HepG2 (cell line): ENCODE measurements around the gene CIB1. TPM values are rescaled to one million over a fixed set of nuclear protein-coding genes. Genes with fewer than 3 reads are reported as not detected.

Experiments used
- DRAP1 ChIP-seq: IDR thresholded peaks from 2 replicates; pipeline ENCODE4 v1.6.1; 2016; ENCODE audit warnings: missing genetic modification reagents, missing compliant biosample characterization
- FOXA1 ChIP-seq, 2 experiments: fragments of 450-650 bp in 1 of 2; sonication (generic) in 1 of 2; formaldehyde crosslinking in 1 of 2; IDR thresholded peaks; 2 replicates each; pipeline versions ENCODE4 v1.4.0 to v1.6.1; 2016 to 2020; ENCODE audit warnings: missing genetic modification reagents in 1 of 2
- HNF1A ChIP-seq, 2 experiments: sonication (generic) in 1 of 2; formaldehyde crosslinking in 1 of 2; IDR thresholded peaks; 2 replicates each; pipeline versions ENCODE4 v1.4.0 to v1.6.1; 2016 to 2020; ENCODE audit warnings: borderline replicate concordance in 1 of 2, low read depth in 1 of 2, mild to moderate bottlenecking in 1 of 2, missing genetic modification reagents in 1 of 2
- MEIS2 ChIP-seq: sonication (generic); formaldehyde crosslinking; IDR thresholded peaks from 2 replicates; pipeline ENCODE4 v1.9.0; 2021; ENCODE audit warnings: mild to moderate bottlenecking, missing genetic modification reagents
- NFKB2 ChIP-seq: sonication (generic); formaldehyde crosslinking; IDR thresholded peaks from 2 replicates; pipeline ENCODE4 v1.4.0; 2020; ENCODE audit warnings: missing genetic modification reagents, borderline replicate concordance
- RFX1 ChIP-seq: fragments of 450-650 bp; IDR thresholded peaks from 2 replicates; pipeline ENCODE4 v1.6.1; 2017
- SRSF4 ChIP-seq: fragments of 200-400 bp; formaldehyde crosslinking; IDR thresholded peaks from one replicate; pipeline ENCODE4 v1.6.1; 2018; ENCODE audit warnings: mild to moderate bottlenecking, low read depth, low read length, moderate library complexity; ENCODE audit not compliant: poor library complexity, severe bottlenecking
- TBX2 ChIP-seq: sonication (generic); formaldehyde crosslinking; IDR thresholded peaks from 2 replicates; pipeline ENCODE4 v1.5.0; 2020; ENCODE audit warnings: missing genetic modification reagents, mild to moderate bottlenecking, borderline replicate concordance
- ZBTB4 ChIP-seq: sonication (generic); formaldehyde crosslinking; IDR thresholded peaks from 2 replicates; pipeline ENCODE4 v1.4.0; 2020; ENCODE audit warnings: missing genetic modification reagents, mild to moderate bottlenecking, borderline replicate concordance
- ZBTB49 ChIP-seq: sonication (generic); formaldehyde crosslinking; IDR thresholded peaks from 2 replicates; pipeline ENCODE4 v1.4.0; 2020; ENCODE audit warnings: missing genetic modification reagents, borderline replicate concordance
- ZNF251 ChIP-seq: sonication (generic); formaldehyde crosslinking; IDR thresholded peaks from 2 replicates; pipeline ENCODE4 v1.9.0; 2021; ENCODE audit warnings: mild to moderate bottlenecking, missing genetic modification reagents
- ZNF550 ChIP-seq: sonication (generic); formaldehyde crosslinking; IDR thresholded peaks from 2 replicates; pipeline ENCODE4 v1.4.0; 2020; ENCODE audit warnings: mild to moderate bottlenecking, missing genetic modification reagents, borderline replicate concordance
- ZNF704 ChIP-seq: sonication (generic); formaldehyde crosslinking; IDR thresholded peaks from 2 replicates; pipeline ENCODE4 v1.8.1; 2023; ENCODE audit warnings: mild to moderate bottlenecking, inconsistent platforms, moderate library complexity, missing genetic modification reagents, borderline replicate concordance
- polyA plus RNA-seq, 8 experiments: library from polyadenylated mRNA; depleted of rRNA in 3 of 8; stranded (reverse) in 7 of 8; unstranded in 1 of 8; fragments of >200 nt; fragmentation: Illumina TruSeq in 4 of 8; extraction: Trizol in 4 of 8; gene quantifications; 2 replicates each; pipeline versions ENCODE4 v1.2.1 to v1.2.3, GENCODE V29; 2011 to 2016; ENCODE audit warnings: low read depth in 4 of 8, missing spikeins in 1 of 8, mixed read lengths in 1 of 8; ENCODE audit not compliant: insufficient read depth in 1 of 8
- total RNA-seq, 5 experiments: library from RNA; depleted of rRNA; stranded (reverse); fragments of >200 nt; fragmentation: Illumina TruSeq; extraction: Trizol; gene quantifications; 2 replicates each; pipeline ENCODE4 v1.2.3, GENCODE V29; 2016; ENCODE audit warnings: low read depth in 1 of 5

Gene CIB1
- total and polyA plus RNA-seq, 2 of the 13 experiments (the other 11 are each of a cell fraction or from before 2014, with no cell fraction given) = 38.7 to 72.7 TPM

- TF ChIP-seq MEIS2 (CRISPR knock-in tag) = peak; percentile 57; the same call in 1 of the 2 replicates
- TF ChIP-seq RFX1 = peak; percentile 83
- TF ChIP-seq HNF1A (IDR thresholded peaks at IDR 0.05; ENCODE audit: low read depth) = no peak
- no peak for TF ChIP-seq HNF1A (CRISPR knock-in tag; IDR thresholded peaks at IDR 0.05; ENCODE audit: borderline replicate concordance)
- TF ChIP-seq ZNF550 (CRISPR knock-in tag) = no peak
- TF ChIP-seq NFKB2 (CRISPR knock-in tag) = peak; percentile 30; the same call in 1 of the 2 replicates
- peak; percentile 75 for TF ChIP-seq DRAP1
- TF ChIP-seq ZNF704 (CRISPR knock-in tag) = no peak
- TF ChIP-seq FOXA1 (IDR thresholded peaks at IDR 0.05) = no peak
- TF ChIP-seq FOXA1 (CRISPR knock-in tag; IDR thresholded peaks at IDR 0.05) = no peak
- no peak for TF ChIP-seq ZBTB49 (CRISPR knock-in tag)
- peak; percentile 46 for TF ChIP-seq TBX2 (CRISPR knock-in tag)
- TF ChIP-seq SRSF4 = no peak
- no peak for TF ChIP-seq ZNF251 (CRISPR knock-in tag)
- TF ChIP-seq ZBTB4 (CRISPR knock-in tag) = 0 out of 2 replicates have a peak, but pooled peaks have one; percentile 59
These were observed 15.6 kb upstream of the CIB1 start, which contains the start of gene TTLL13 (continued) for GRCh38 chr15:90249203-90249863.
